Activated naive CD4-positive, alpha-beta T cell treated with Interleukin-2 at 50 U/mL for 16 hours (primary cell): ENCODE results near the gene IP6K2.
"Not testable (repeated sequence)": the region's sequence is repeated elsewhere in the genome, so short reads cannot be mapped to it uniquely, and the experiment has no call there.

Source experiments
- DNase-seq: peaks from one replicate; pipeline ENCODE4 v3.0.0-alpha.2; 2020

Gene IP6K2

GRCh38 chr3:48716982-48717746, at the start of gene IP6K2:
Gene IP6K2 (minus strand): TSS chr3:48717221. CDS start chr3:48695291, 21,930 bp downstream.
- DNase-seq: peak; percentile 100

- no peak for DNase-seq
Measured at GRCh38 chr3:48765376-48765775, 48.4 kb upstream of the IP6K2 start.

- DNase-seq: no peak
Measured at GRCh38 chr3:48762816-48763215, 45.8 kb upstream of the IP6K2 start.

- not testable (repeated sequence) for DNase-seq
Measured at GRCh38 chr3:48759991-48760540, 43.0 kb upstream of the IP6K2 start.

- not testable (repeated sequence) for DNase-seq
Measured at GRCh38 chr3:48759531-48759930, 42.5 kb upstream of the IP6K2 start.

GRCh38 chr3:48759071-48759470, 42.0 kb upstream of the IP6K2 start:
- no peak for DNase-seq

GRCh38 chr3:48756640-48757039, 39.6 kb upstream of the IP6K2 start:
- no peak for DNase-seq

- DNase-seq: no peak
Measured at GRCh38 chr3:48750856-48751255, 33.8 kb upstream of the IP6K2 start.

GRCh38 chr3:48748754-48749153, 31.7 kb upstream of the IP6K2 start:
- no peak for DNase-seq

- DNase-seq: no peak
Measured at GRCh38 chr3:48747706-48748105, 30.7 kb upstream of the IP6K2 start.

- DNase-seq: no peak
Measured at GRCh38 chr3:48747015-48747615, 30.1 kb upstream of the IP6K2 start.

GRCh38 chr3:48743773-48744172, 26.8 kb upstream of the IP6K2 start:
- no peak for DNase-seq

- not testable (repeated sequence) for DNase-seq
Measured at GRCh38 chr3:48741226-48741625, 24.2 kb upstream of the IP6K2 start.

GRCh38 chr3:48739955-48740823, 23.2 kb upstream of the IP6K2 start:
- peak; percentile 50 for DNase-seq

GRCh38 chr3:48739617-48739954, 22.6 kb upstream of the IP6K2 start:
- no peak for DNase-seq

GRCh38 chr3:48738926-48739616, 22.1 kb upstream of the IP6K2 start:
- no peak for DNase-seq

GRCh38 chr3:48738144-48738536, 21.1 kb upstream of the IP6K2 start:
- DNase-seq: no peak

- not testable (repeated sequence) for DNase-seq
Measured at GRCh38 chr3:48735075-48735767, 18.2 kb upstream of the IP6K2 start.

GRCh38 chr3:48734541-48734940, 17.5 kb upstream of the IP6K2 start:
- not testable (repeated sequence) for DNase-seq

- not testable (repeated sequence) for DNase-seq
Measured at GRCh38 chr3:48733752-48734518, 16.9 kb upstream of the IP6K2 start.

- DNase-seq: no peak
Measured at GRCh38 chr3:48727511-48727910, 10.5 kb upstream of the IP6K2 start.
